ENCODE measurements around the gene VKORC1L1. TPM values are rescaled to one million over a fixed set of nuclear protein-coding genes. Genes with fewer than 3 reads are reported as not detected.

The VKORC1L1 gene
- total RNA-seq, 1 experiment from 2014 or later, result 28.5 TPM

- TF ChIP-seq ZBTB21 (CRISPR knock-in tag; IDR thresholded peaks at IDR 0.05; ENCODE audit: borderline replicate concordance), result no peak
These were observed 51.3 kb downstream of the VKORC1L1 start (continued) for GRCh38 chr7:65924193-65924592.

- TF ChIP-seq ESRRA (CRISPR knock-in tag; IDR thresholded peaks at IDR 0.05; ENCODE audit: borderline replicate concordance) (no peak), SOX15 (CRISPR knock-in tag; IDR thresholded peaks at IDR 0.05) (no peak), GTF2I (CRISPR knock-in tag; conservative IDR thresholded peaks at IDR 0.05) (no peak), ZNF532 (CRISPR knock-in tag; IDR thresholded peaks at IDR 0.05; ENCODE audit: borderline replicate concordance) (no peak), ZBTB21 (CRISPR knock-in tag; IDR thresholded peaks at IDR 0.05; ENCODE audit: borderline replicate concordance) (no peak), USF2 (CRISPR knock-in tag; IDR thresholded peaks at IDR 0.05) (no peak), E2F4 (CRISPR knock-in tag; IDR thresholded peaks at IDR 0.05; ENCODE audit: borderline replicate concordance, low read depth) (no peak), ZNF263 (CRISPR knock-in tag; IDR thresholded peaks at IDR 0.05; ENCODE audit: low read depth) (no peak), MYBL2 (CRISPR knock-in tag; IDR thresholded peaks at IDR 0.05) (no peak), IRF2 (CRISPR knock-in tag; IDR thresholded peaks at IDR 0.05; ENCODE audit: borderline replicate concordance, low read depth) (no peak), FOXP1 (CRISPR knock-in tag; IDR thresholded peaks at IDR 0.05; ENCODE audit: borderline replicate concordance) (no peak), PREB (CRISPR knock-in tag; IDR thresholded peaks at IDR 0.05; ENCODE audit: borderline replicate concordance) (no peak)
- Mint-ChIP-seq H3K27me3 (ENCODE audit: low read depth) (no peaks in the 10 kb centered on the region), H3K9me3 (no peaks in the 10 kb centered on the region), H3K4me3 (no peak overlapping the region), H3K27ac (no peak overlapping the region), H3K36me3 (0 out of 2 replicates have a peak, but pooled peaks cover under 1% of the 10 kb centered on the region), H3K4me1 (peaks cover 4% of the 10 kb centered on the region)
- ATAC-seq (no peak), DNase-seq (ENCODE audit: low spot score) (no peak)
- POLR2A ChIA-PET, result no interaction called here
- CTCF ChIA-PET, result no interaction called here
These were observed 52.2 kb downstream of the VKORC1L1 start for GRCh38 chr7:65925040-65925439.

GRCh38 chr7:65926588-65926987 is 53.7 kb downstream of the VKORC1L1 start:
- ChIA-PET POLR2A (no interaction called here), CTCF (no interaction called here)
- Mint-ChIP-seq H3K27ac (no peak overlapping the region), H3K36me3 (no peaks in the 10 kb centered on the region), H3K4me1 (peaks cover 8% of the 10 kb centered on the region), H3K27me3 (ENCODE audit: low read depth) (no peaks in the 10 kb centered on the region), H3K9me3 (no peaks in the 10 kb centered on the region), H3K4me3 (no peak overlapping the region)
- ATAC-seq (no peak), DNase-seq (ENCODE audit: low spot score) (no peak)
- TF ChIP-seq IRF1 (CRISPR knock-in tag; IDR thresholded peaks at IDR 0.05) (no peak), TEAD4 (CRISPR knock-in tag; IDR thresholded peaks at IDR 0.05) (no peak), CTCF (IDR thresholded peaks at IDR 0.05) (no peak), CDX4 (CRISPR knock-in tag; IDR thresholded peaks at IDR 0.05; ENCODE audit: borderline replicate concordance) (no peak), HMGXB4 (CRISPR knock-in tag; IDR thresholded peaks at IDR 0.05) (no peak)

Data from WTC11 (cell line).